HCT116 (cell line): ENCODE results near the gene CCDC15. TPM values are rescaled to one million over a fixed set of nuclear protein-coding genes. Genes with fewer than 3 reads are reported as not detected.
"Not testable (repeated sequence)": the region's sequence is repeated elsewhere in the genome, so short reads cannot be mapped to it uniquely, and the experiment has no call there.

ENCODE experiments used
- ATAC-seq: fragments of 200-7000 bp; cut with Tn5 transposase; 2 replicates; pipeline ENCODE4 v1.9.1; 2020; ENCODE audit warnings: mild to moderate bottlenecking, moderate library complexity
- BruUV-seq: library from RNA; stranded (reverse); fragments of 400-500 nt; replicated peaks from 2 replicates; lab custom pipeline; 2021; lab: Mats Ljungman, UMichigan
- CTCF ChIA-PET: fragments of 300-600 bp; sonication (Branson Sonifier 250); formaldehyde crosslinking; loops from one replicate; lab custom pipeline; 2021; ENCODE audit warnings: antibody characterized with exemption; lab: Charles Lee
- POLR2A ChIA-PET: fragments of 300-600, 350-600 bp; sonication (Branson Sonifier 250); formaldehyde crosslinking; loops from one replicate; lab custom pipeline; 2021; ENCODE audit warnings: antibody characterized with exemption; lab: Charles Lee
- RAD21 ChIA-PET, 2 experiments: fragments of 300-600 bp; sonication (Branson Sonifier 250); formaldehyde crosslinking; loops; one replicate each; lab custom pipeline; 2023; ENCODE audit warnings: low total read pairs in 2 of 2; ENCODE audit not compliant: uncharacterized antibody in 2 of 2, unreplicated experiment in 2 of 2, low non-redundant PET in 1 of 2; lab: Charles Lee
- DNase-seq: peaks from one replicate; pipeline ENCODE4 v3.0.0-alpha.2; 2010; ENCODE audit warnings: low read depth, low spot score
- H2AFZ ChIP-seq: fragments of 200-600 bp; shearing (Covaris generic), sonication (generic); 2 replicates; pipeline ENCODE4 v1.6.1; 2017; ENCODE audit warnings: low read depth, mixed run types, mixed read lengths, antibody characterized with exemption, low read length; ENCODE audit not compliant: poor library complexity, severe bottlenecking
- H3K27ac ChIP-seq: 2 replicates; pipeline ENCODE4 v1.5.1; 2012; ENCODE audit warnings: low read depth, low read length
- H3K27me3 ChIP-seq: fragments of 200-600 bp; sonication (generic); 2 replicates; pipeline ENCODE4 v1.6.1; 2016; ENCODE audit warnings: mixed run types, low read length, mixed read lengths; ENCODE audit not compliant: insufficient read depth
- H3K36me3 ChIP-seq, 2 experiments: fragments of 200-500 bp in 1 of 2; fragments of 200-600 bp in 1 of 2; sonication (Bioruptor generic) in 1 of 2; sonication (generic) in 1 of 2; 2 replicates each; pipeline versions ENCODE4 v1.5.1 to v1.6.1; 2014 to 2016; ENCODE audit warnings: low read length in 2 of 2, inconsistent platforms in 1 of 2, mixed read lengths in 1 of 2, mixed run types in 1 of 2; ENCODE audit not compliant: insufficient read depth in 2 of 2, control insufficient read depth in 1 of 2
- H3K4me1 ChIP-seq, 2 experiments: fragments of 200-600 bp in 1 of 2; sonication (generic) in 1 of 2; 2 replicates each; pipeline versions ENCODE4 v1.5.1 to v1.6.1; 2012 to 2017; ENCODE audit warnings: low read length in 2 of 2, inconsistent platforms in 1 of 2, mild to moderate bottlenecking in 1 of 2, mixed read lengths in 1 of 2, mixed run types in 1 of 2, moderate library complexity in 1 of 2; ENCODE audit not compliant: insufficient read depth in 2 of 2, control insufficient read depth in 1 of 2
- H3K4me2 ChIP-seq: fragments of 200-600 bp; sonication (generic); 2 replicates; pipeline ENCODE4 v1.6.1; 2017; ENCODE audit warnings: mixed run types, low read length, mixed read lengths
- H3K4me3 ChIP-seq, 2 experiments: fragments of 200-600 bp in 1 of 2; sonication (generic) in 1 of 2; replicated peaks in 1 of 2; 2 replicates each; pipeline ENCODE4 v1.5.1; 2011 to 2016; ENCODE audit warnings: low read length in 2 of 2, control low read depth in 1 of 2, low read depth in 1 of 2, mild to moderate bottlenecking in 1 of 2, mixed read lengths in 1 of 2, mixed run types in 1 of 2
- H3K79me2 ChIP-seq: fragments of 200-600 bp; sonication (generic); 2 replicates; pipeline ENCODE4 v1.6.1; 2017; ENCODE audit warnings: mild to moderate bottlenecking, mixed run types, low read length, moderate library complexity, mixed read lengths; ENCODE audit not compliant: insufficient read depth
- H3K9ac ChIP-seq: fragments of 200-600 bp; sonication (generic); 2 replicates; pipeline ENCODE4 v1.6.1; 2016; ENCODE audit warnings: low read length, mixed read lengths
- H3K9me2 ChIP-seq: fragments of 200-600 bp; sonication (generic), shearing (Covaris generic); 2 replicates; pipeline ENCODE4 v1.6.1; 2017; ENCODE audit warnings: mixed run types, mild to moderate bottlenecking, moderate library complexity; ENCODE audit not compliant: insufficient read depth
- H3K9me3 ChIP-seq, 2 experiments: fragments of 200-500 bp in 1 of 2; fragments of 200-600 bp in 1 of 2; sonication (Bioruptor generic) in 1 of 2; sonication (generic) in 1 of 2; 2 replicates each; pipeline ENCODE4 v1.6.1; 2014 to 2017; ENCODE audit warnings: low read length in 2 of 2, mixed read lengths in 2 of 2, inconsistent platforms in 1 of 2, low read depth in 1 of 2, mild to moderate bottlenecking in 1 of 2, mixed run types in 1 of 2, moderate library complexity in 1 of 2; ENCODE audit not compliant: control insufficient read depth in 1 of 2, insufficient read depth in 1 of 2
- H4K20me1 ChIP-seq: fragments of 200-600 bp; sonication (generic), shearing (Covaris generic); 2 replicates; pipeline ENCODE4 v1.6.1; 2017; ENCODE audit warnings: mixed run types, mild to moderate bottlenecking, moderate library complexity; ENCODE audit not compliant: insufficient read depth
- CBX3 ChIP-seq: IDR thresholded peaks from 2 replicates; pipeline ENCODE4 v1.6.1; 2012; ENCODE audit warnings: low read depth
- CTCF ChIP-seq, 3 experiments: fragments of 200-600 bp in 1 of 3; sonication (generic) in 1 of 3; IDR thresholded peaks in 2 of 3; conservative IDR thresholded peaks in 1 of 3; 2 replicates each; pipeline ENCODE4 v1.5.1; 2012 to 2017; ENCODE audit warnings: low read depth in 2 of 3, low read length in 2 of 3, antibody characterized with exemption in 1 of 3, borderline replicate concordance in 1 of 3, control low read depth in 1 of 3, mild to moderate bottlenecking in 1 of 3, mixed read lengths in 1 of 3, mixed run types in 1 of 3, moderate library complexity in 1 of 3; ENCODE audit not compliant: insufficient read depth in 1 of 3
- ELF1 ChIP-seq: IDR thresholded peaks from 2 replicates; pipeline ENCODE4 v1.6.1; 2012; ENCODE audit warnings: low read depth, borderline replicate concordance
- FOSL1 ChIP-seq: IDR thresholded peaks from 2 replicates; pipeline ENCODE4 v1.6.1; 2012; ENCODE audit warnings: low read depth
- JUND ChIP-seq: IDR thresholded peaks from 2 replicates; pipeline ENCODE4 v1.6.1; 2012
- SIN3A ChIP-seq: IDR thresholded peaks from 2 replicates; pipeline ENCODE4 v1.6.1; 2012; ENCODE audit warnings: low read depth
- SRF ChIP-seq: IDR thresholded peaks from 2 replicates; pipeline ENCODE4 v1.6.1; 2012; ENCODE audit warnings: low read depth
- TCF7L2 ChIP-seq: IDR thresholded peaks from 2 replicates; pipeline ENCODE4 v1.7.0; 2011; ENCODE audit warnings: borderline replicate concordance, inconsistent platforms; ENCODE audit not compliant: insufficient read depth, insufficient read length; ENCODE audit errors: extremely low read depth
- ZFX ChIP-seq: fragments of 450-650 bp; IDR thresholded peaks from 2 replicates; pipeline ENCODE4 v1.6.1; 2017
- intact Hi-C: fragments of 100-400 bp; cut with micrococcal nuclease; formaldehyde crosslinking; loops from 2 replicates; pipeline ENCODE4 v1.10.0; 2022
- total RNA-seq: library from RNA; stranded (reverse); gene quantifications from one replicate; pipeline ENCODE4 v1.2.1, GENCODE V29; 2021; ENCODE audit not compliant: unreplicated experiment

The CCDC15 gene
- total RNA-seq, 1 experiment from 2014 or later: 2.4 TPM

- no peaks in the 10 kb centered on the region for H3K79me2 ChIP-seq
- no peaks in the 10 kb centered on the region for H3K36me3 ChIP-seq
- BruUV-seq: no TSS peak
- H4K20me1 ChIP-seq: no peaks in the 10 kb centered on the region
- TF ChIP-seq CTCF (IDR thresholded peaks at IDR 0.05 in 2 of 3, conservative IDR thresholded peaks at IDR 0.05 in 1 of 3; ENCODE audit: borderline replicate concordance in 1 of 3, insufficient read depth in 1 of 3, low read depth in 2 of 3, low read length in 2 of 3): no peak
- TF ChIP-seq ZFX: no peak
- no peak for TF ChIP-seq ELF1
- no peak for TF ChIP-seq FOSL1
- TF ChIP-seq SRF: no peak
- DNase-seq (no peak), ATAC-seq (no peak)
- no peak overlapping the region for H3K27ac ChIP-seq
- ChIA-PET RAD21 (no interaction called here), CTCF (no interaction called here), POLR2A (no interaction called here)
- no peak overlapping the region for H3K4me2 ChIP-seq
- no peak overlapping the region for H2AFZ ChIP-seq
- no peaks in the 10 kb centered on the region for H3K4me1 ChIP-seq
- no peaks in the 10 kb centered on the region for H3K9me3 ChIP-seq
- H3K9me2 ChIP-seq: no peaks in the 10 kb centered on the region
- intact Hi-C loops: no loop called here
- no peak overlapping the region for H3K4me3 ChIP-seq
- H3K9ac ChIP-seq: no peak overlapping the region
- H3K27me3 ChIP-seq: no peaks in the 10 kb centered on the region
These were observed 99.2 kb downstream of the CCDC15 start for GRCh38 chr11:125053167-125053566.

- Histone ChIP-seq H3K79me2 (no peaks in the 10 kb centered on the region), H3K27me3 (no peaks in the 10 kb centered on the region), H2AFZ (no peak overlapping the region), H3K36me3 (no peaks in the 10 kb centered on the region), H3K9ac (no peak overlapping the region), H3K4me2 (no peak overlapping the region), H3K4me1 (no peaks in the 10 kb centered on the region), H3K9me2 (no peaks in the 10 kb centered on the region), H3K9me3 (no peaks in the 10 kb centered on the region), H4K20me1 (no peaks in the 10 kb centered on the region), H3K4me3 (no peak overlapping the region), H3K27ac (no peak overlapping the region)
- TF ChIP-seq CBX3 (no peak), TCF7L2 (no peak), SRF (no peak), SIN3A (no peak), JUND (no peak)
- ATAC-seq (no peak), DNase-seq (no peak)
- intact Hi-C loops: no loop called here
- RAD21 ChIA-PET: no interaction called here
- POLR2A ChIA-PET: no interaction called here
- CTCF ChIA-PET: no interaction called here
- no TSS peak for BruUV-seq
These were observed 101.2 kb downstream of the CCDC15 start for GRCh38 chr11:125055107-125055715.

- H3K4me1 ChIP-seq, RAD21 ChIA-PET, H3K9me2 ChIP-seq, ATAC-seq, CTCF ChIA-PET, intact Hi-C loops, H3K9me3 ChIP-seq, H3K36me3 ChIP-seq, POLR2A ChIA-PET, H3K27ac ChIP-seq, H3K4me3 ChIP-seq, H2AFZ ChIP-seq, BruUV-seq, DNase-seq, H3K4me2 ChIP-seq, H3K9ac ChIP-seq, H4K20me1 ChIP-seq, H3K27me3 ChIP-seq, H3K79me2 ChIP-seq: not testable (repeated sequence)
These were observed 102.1 kb downstream of the CCDC15 start for GRCh38 chr11:125056111-125056510.
